GM12873 (cell line): ENCODE results near the gene DDX21.
A peak's percentile ranks its signal among the peaks of the same experiment; 100 is the strongest.

Source experiments
- CTCF ChIP-seq: IDR thresholded peaks from 2 replicates; pipeline ENCODE4 v1.5.1; 2012; ENCODE audit warnings: low read depth, mild to moderate bottlenecking, moderate library complexity, low read length, control low read depth; ENCODE audit not compliant: insufficient read depth; ENCODE audit errors: missing control alignments

The DDX21 gene

GRCh38 chr10:68954904-68955303 is 1.1 kb upstream of the DDX21 start:
- no peak for TF ChIP-seq CTCF

DNA sequence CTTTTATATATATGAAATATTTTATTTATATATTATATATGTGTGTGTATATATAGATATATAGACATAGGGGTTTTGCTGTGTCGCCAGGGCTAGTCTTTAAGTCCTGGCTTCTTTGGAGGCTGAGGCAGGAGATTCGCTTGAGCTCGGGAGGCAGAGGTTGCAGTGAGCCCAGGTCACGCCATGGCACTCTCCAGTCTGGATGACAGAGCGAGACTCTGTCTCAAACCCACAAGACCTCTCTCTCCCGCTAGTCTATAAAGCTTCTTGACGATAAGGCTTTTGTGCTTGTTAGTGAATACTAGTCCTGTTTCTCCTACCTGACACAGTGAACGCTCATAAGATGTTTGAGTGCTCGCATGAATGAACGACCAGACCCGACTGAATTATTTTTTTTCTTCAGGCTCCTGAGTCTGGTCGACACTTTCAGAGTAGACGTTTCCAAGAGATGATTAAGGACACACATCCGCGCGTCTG is 577 bp upstream of the DDX21 start:
- no peak for TF ChIP-seq CTCF

- no peak for TF ChIP-seq CTCF
These were observed 1.3 kb downstream of the DDX21 start for GRCh38 chr10:68957284-68957615.

GRCh38 chr10:68957654-68958053 is 1.7 kb downstream of the DDX21 start:
- TF ChIP-seq CTCF = no peak

GRCh38 chr10:68959695-68960527 is 3.9 kb downstream of the DDX21 start:
- TF ChIP-seq CTCF = no peak

DNA sequence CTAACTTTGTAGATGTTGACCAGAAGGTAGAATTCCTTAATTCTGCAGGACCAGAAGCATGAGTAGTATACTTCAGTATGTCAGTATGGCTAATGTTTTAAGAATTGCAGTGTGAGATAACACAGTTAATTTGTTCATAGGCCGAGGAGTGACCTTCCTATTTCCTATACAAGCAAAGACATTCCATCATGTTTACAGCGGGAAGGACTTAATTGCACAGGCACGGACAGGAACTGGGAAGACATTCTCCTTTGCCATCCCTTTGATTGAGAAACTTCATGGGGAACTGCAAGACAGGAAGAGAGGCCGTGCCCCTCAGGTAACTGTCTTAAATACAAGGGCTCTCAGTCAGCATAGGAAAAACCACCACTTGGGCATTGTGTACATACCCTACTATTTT is 7.2 kb downstream of the DDX21 start:
- no peak for TF ChIP-seq CTCF

GRCh38 chr10:68973975-68974374 is 18.0 kb downstream of the DDX21 start:
- TF ChIP-seq CTCF = no peak

- TF ChIP-seq CTCF = peak; percentile 38
These were observed 25.1 kb downstream of the DDX21 start for GRCh38 chr10:68981074-68981473.
